ENCODE measurements around the gene KCNMA1.

Gene KCNMA1

GRCh38 chr10:77282163-77282562 is 355.4 kb downstream of the KCNMA1 start:
- H3K4me3 ChIP-seq (ENCODE audit: insufficient read depth, low read depth, low read length): no peak overlapping the region
- H3K27ac ChIP-seq (ENCODE audit: insufficient read depth, low read depth, low read length, poor library complexity, severe bottlenecking): no peak overlapping the region
- H3K36me3 ChIP-seq (ENCODE audit: control insufficient read depth, insufficient read depth, low read length): no peaks in the 10 kb centered on the region
- no peaks in the 10 kb centered on the region for H3K9me3 ChIP-seq (ENCODE audit: control insufficient read depth, low read length)
- 78 to 89% methylated on average over 2 of the region's 2 CpGs for WGBS, 2 experiments
- H3K4me1 ChIP-seq (ENCODE audit: control insufficient read depth, insufficient read depth, low read length): peaks cover 3% of the 10 kb centered on the region
- H3K27me3 ChIP-seq (ENCODE audit: control insufficient read depth, insufficient read depth, low read length, poor library complexity, severe bottlenecking): no peaks in the 10 kb centered on the region

- Histone ChIP-seq H3K4me1 (ENCODE audit: control insufficient read depth, insufficient read depth, low read length) (no peaks in the 10 kb centered on the region), H3K36me3 (ENCODE audit: control insufficient read depth, insufficient read depth, low read length) (no peaks in the 10 kb centered on the region), H3K27ac (ENCODE audit: insufficient read depth, low read depth, low read length, poor library complexity, severe bottlenecking) (no peak overlapping the region), H3K4me3 (ENCODE audit: insufficient read depth, low read depth, low read length) (no peak overlapping the region), H3K27me3 (ENCODE audit: control insufficient read depth, insufficient read depth, low read length, poor library complexity, severe bottlenecking) (no peaks in the 10 kb centered on the region), H3K9me3 (ENCODE audit: control insufficient read depth, low read length) (no peaks in the 10 kb centered on the region)
- WGBS, 2 experiments: 92 to 94% methylated on average over 4 of the region's 4 CpGs
Measured at GRCh38 chr10:77281719-77282118, 355.9 kb downstream of the KCNMA1 start.

- Histone ChIP-seq H3K4me3 (ENCODE audit: insufficient read depth, low read depth, low read length) (no peak overlapping the region), H3K4me1 (ENCODE audit: control insufficient read depth, insufficient read depth, low read length) (peaks cover 5% of the 10 kb centered on the region), H3K36me3 (ENCODE audit: control insufficient read depth, insufficient read depth, low read length) (no peaks in the 10 kb centered on the region), H3K27me3 (ENCODE audit: control insufficient read depth, insufficient read depth, low read length, poor library complexity, severe bottlenecking) (no peaks in the 10 kb centered on the region), H3K9me3 (ENCODE audit: control insufficient read depth, low read length) (no peaks in the 10 kb centered on the region), H3K27ac (ENCODE audit: insufficient read depth, low read depth, low read length, poor library complexity, severe bottlenecking) (no peak overlapping the region)
- 85 to 88% methylated on average over 4 of the region's 4 CpGs for WGBS, 2 experiments
Measured at GRCh38 chr10:77279207-77279606, 358.4 kb downstream of the KCNMA1 start.

DNA sequence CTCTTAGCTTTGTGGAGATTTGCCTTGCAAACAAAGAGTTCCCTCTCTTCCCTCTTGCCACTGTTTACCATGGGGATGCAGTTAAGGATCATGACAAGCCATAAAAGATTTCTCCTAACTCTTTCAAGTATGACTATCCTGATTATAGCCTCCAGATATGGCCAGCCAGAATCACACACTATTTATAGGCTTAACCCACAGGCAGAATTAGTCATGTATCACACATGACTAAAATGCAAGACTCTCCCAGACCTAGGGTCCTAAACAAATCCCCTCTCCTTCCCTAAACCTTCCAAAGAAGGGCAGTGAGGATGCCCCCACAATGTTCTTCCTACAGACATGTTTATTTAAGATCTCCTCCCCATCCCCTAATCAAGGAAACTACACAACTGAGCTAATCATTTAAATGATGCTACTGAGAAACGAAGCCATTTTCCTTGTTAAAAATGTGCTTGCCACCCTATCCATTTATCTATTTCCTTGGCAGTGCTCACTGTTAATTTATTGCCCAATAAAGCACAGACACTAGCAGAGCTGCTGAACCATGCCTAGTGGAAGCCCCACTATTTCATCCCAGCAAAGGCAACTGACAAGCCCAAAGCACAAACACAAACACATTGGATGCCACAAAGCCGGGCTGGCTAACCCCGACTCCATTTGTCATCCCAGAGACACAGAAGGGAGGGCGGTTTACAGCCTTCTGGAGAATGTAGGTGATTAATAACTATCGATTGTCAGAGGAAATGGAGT is 363.4 kb downstream of the KCNMA1 start:
- Histone ChIP-seq H3K9me3 (ENCODE audit: control insufficient read depth, low read length) (no peaks in the 10 kb centered on the region), H3K4me3 (ENCODE audit: insufficient read depth, low read depth, low read length) (no peak overlapping the region), H3K27me3 (ENCODE audit: control insufficient read depth, insufficient read depth, low read length, poor library complexity, severe bottlenecking) (no peaks in the 10 kb centered on the region), H3K36me3 (ENCODE audit: control insufficient read depth, insufficient read depth, low read length) (no peaks in the 10 kb centered on the region), H3K27ac (ENCODE audit: insufficient read depth, low read depth, low read length, poor library complexity, severe bottlenecking) (no peak overlapping the region), H3K4me1 (ENCODE audit: control insufficient read depth, insufficient read depth, low read length) (peaks cover 5% of the 10 kb centered on the region)
- 90 to 92% methylated on average over 5 of the region's 5 CpGs for WGBS, 2 experiments

- H3K27me3 ChIP-seq (ENCODE audit: control insufficient read depth, insufficient read depth, low read length, poor library complexity, severe bottlenecking): no peaks in the 10 kb centered on the region
- H3K27ac ChIP-seq (ENCODE audit: insufficient read depth, low read depth, low read length, poor library complexity, severe bottlenecking): no peak overlapping the region
- no peaks in the 10 kb centered on the region for H3K36me3 ChIP-seq (ENCODE audit: control insufficient read depth, insufficient read depth, low read length)
- H3K9me3 ChIP-seq (ENCODE audit: control insufficient read depth, low read length): no peaks in the 10 kb centered on the region
- no peak overlapping the region for H3K4me3 ChIP-seq (ENCODE audit: insufficient read depth, low read depth, low read length)
- no peaks in the 10 kb centered on the region for H3K4me1 ChIP-seq (ENCODE audit: control insufficient read depth, insufficient read depth, low read length)
Measured at GRCh38 chr10:77269163-77269562, 368.4 kb downstream of the KCNMA1 start.

DNA sequence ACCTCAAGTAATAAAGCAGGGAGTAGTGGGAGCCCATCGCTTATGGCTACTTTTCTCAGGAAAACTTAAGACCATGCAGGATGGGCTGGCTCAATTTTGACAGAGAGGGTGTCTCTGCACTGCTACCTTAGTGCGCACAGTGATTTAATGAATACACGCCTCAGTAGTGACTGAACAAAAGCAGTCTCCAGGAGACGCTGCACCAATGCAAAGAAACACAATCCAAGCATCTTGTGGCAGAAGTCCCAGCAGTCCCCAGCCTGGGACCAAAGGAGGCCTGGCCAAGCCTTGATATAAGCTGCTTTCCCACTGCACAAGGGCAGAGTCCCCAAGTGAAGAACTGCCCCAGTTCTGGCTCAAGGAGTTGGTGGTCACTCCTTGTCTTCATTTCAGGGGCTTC is 368.9 kb downstream of the KCNMA1 start:
- H3K27ac ChIP-seq (ENCODE audit: insufficient read depth, low read depth, low read length, poor library complexity, severe bottlenecking): no peak overlapping the region
- 88 to 92% methylated on average over 4 of the region's 4 CpGs for WGBS, 2 experiments

GRCh38 chr10:77267703-77268675 is 369.6 kb downstream of the KCNMA1 start:
- Histone ChIP-seq H3K4me1 (ENCODE audit: control insufficient read depth, insufficient read depth, low read length) (no peaks in the 10 kb centered on the region), H3K9me3 (ENCODE audit: control insufficient read depth, low read length) (no peaks in the 10 kb centered on the region), H3K27ac (ENCODE audit: insufficient read depth, low read depth, low read length, poor library complexity, severe bottlenecking) (no peak overlapping the region), H3K4me3 (ENCODE audit: insufficient read depth, low read depth, low read length) (no peak overlapping the region), H3K36me3 (ENCODE audit: control insufficient read depth, insufficient read depth, low read length) (no peaks in the 10 kb centered on the region), H3K27me3 (ENCODE audit: control insufficient read depth, insufficient read depth, low read length, poor library complexity, severe bottlenecking) (no peaks in the 10 kb centered on the region)
- 91 to 94% methylated on average over 8 of the region's 8 CpGs for WGBS, 2 experiments

More for the DNA sequence above, 368.9 kb downstream of the KCNMA1 start:
- Histone ChIP-seq H3K27me3 (ENCODE audit: control insufficient read depth, insufficient read depth, low read length, poor library complexity, severe bottlenecking) (no peaks in the 10 kb centered on the region), H3K4me1 (ENCODE audit: control insufficient read depth, insufficient read depth, low read length) (no peaks in the 10 kb centered on the region), H3K36me3 (ENCODE audit: control insufficient read depth, insufficient read depth, low read length) (no peaks in the 10 kb centered on the region), H3K4me3 (ENCODE audit: insufficient read depth, low read depth, low read length) (no peak overlapping the region), H3K9me3 (ENCODE audit: control insufficient read depth, low read length) (no peaks in the 10 kb centered on the region)

GRCh38 chr10:77266242-77266641 is 371.4 kb downstream of the KCNMA1 start:
- Histone ChIP-seq H3K27me3 (ENCODE audit: control insufficient read depth, insufficient read depth, low read length, poor library complexity, severe bottlenecking) (no peaks in the 10 kb centered on the region), H3K27ac (ENCODE audit: insufficient read depth, low read depth, low read length, poor library complexity, severe bottlenecking) (no peak overlapping the region), H3K36me3 (ENCODE audit: control insufficient read depth, insufficient read depth, low read length) (no peaks in the 10 kb centered on the region), H3K9me3 (ENCODE audit: control insufficient read depth, low read length) (no peaks in the 10 kb centered on the region), H3K4me3 (ENCODE audit: insufficient read depth, low read depth, low read length) (no peak overlapping the region), H3K4me1 (ENCODE audit: control insufficient read depth, insufficient read depth, low read length) (no peaks in the 10 kb centered on the region)
- WGBS, 2 experiments: 93 to 97% methylated on average over 2 of the region's 2 CpGs

GRCh38 chr10:77264527-77264926 is 373.1 kb downstream of the KCNMA1 start:
- Histone ChIP-seq H3K4me3 (ENCODE audit: insufficient read depth, low read depth, low read length) (no peak overlapping the region), H3K9me3 (ENCODE audit: control insufficient read depth, low read length) (no peaks in the 10 kb centered on the region), H3K27ac (ENCODE audit: insufficient read depth, low read depth, low read length, poor library complexity, severe bottlenecking) (no peak overlapping the region), H3K36me3 (ENCODE audit: control insufficient read depth, insufficient read depth, low read length) (no peaks in the 10 kb centered on the region), H3K4me1 (ENCODE audit: control insufficient read depth, insufficient read depth, low read length) (no peaks in the 10 kb centered on the region), H3K27me3 (ENCODE audit: control insufficient read depth, insufficient read depth, low read length, poor library complexity, severe bottlenecking) (no peaks in the 10 kb centered on the region)
- 92 to 95% methylated on average over 3 of the region's 3 CpGs for whole genome bisulfite sequencing, 2 experiments

DNA sequence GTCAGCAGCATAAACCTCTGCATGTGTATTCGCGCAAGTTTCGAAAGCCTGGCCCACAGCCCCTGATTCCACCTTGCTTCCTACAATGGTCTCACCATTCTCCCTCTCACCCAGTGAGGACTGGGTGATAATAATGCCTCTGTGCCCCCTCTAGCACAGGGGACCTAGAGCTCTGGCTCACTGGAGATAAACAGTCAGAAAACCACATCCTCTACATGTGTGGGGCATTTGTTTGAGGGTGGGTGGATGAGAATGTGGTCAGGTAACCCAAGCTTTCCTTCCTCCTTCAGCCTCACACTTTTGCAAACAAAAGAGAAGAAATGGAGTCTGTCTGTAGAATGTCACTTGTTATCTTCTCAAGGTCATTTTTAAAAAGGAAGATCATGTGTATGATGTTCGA is 373.5 kb downstream of the KCNMA1 start:
- WGBS, 2 experiments: 95 to 98% methylated on average over 4 of the region's 4 CpGs
- Histone ChIP-seq H3K27ac (ENCODE audit: insufficient read depth, low read depth, low read length, poor library complexity, severe bottlenecking) (no peak overlapping the region), H3K9me3 (ENCODE audit: control insufficient read depth, low read length) (no peaks in the 10 kb centered on the region), H3K4me3 (ENCODE audit: insufficient read depth, low read depth, low read length) (no peak overlapping the region), H3K4me1 (ENCODE audit: control insufficient read depth, insufficient read depth, low read length) (no peaks in the 10 kb centered on the region), H3K36me3 (ENCODE audit: control insufficient read depth, insufficient read depth, low read length) (no peaks in the 10 kb centered on the region), H3K27me3 (ENCODE audit: control insufficient read depth, insufficient read depth, low read length, poor library complexity, severe bottlenecking) (no peaks in the 10 kb centered on the region)

All from ectodermal cell (in vitro differentiated cells).